HG03175 (cell line): Measurements from ENCODE around the gene C2orf92.

Source experiments
- ATAC-seq: cut with Tn5 transposase; IDR thresholded peaks from one replicate; pipeline ENCODE4 v1.9.1; 2021; ENCODE audit warnings: mild to moderate bottlenecking, moderate library complexity; ENCODE audit not compliant: unreplicated experiment

Gene C2orf92

DNA sequence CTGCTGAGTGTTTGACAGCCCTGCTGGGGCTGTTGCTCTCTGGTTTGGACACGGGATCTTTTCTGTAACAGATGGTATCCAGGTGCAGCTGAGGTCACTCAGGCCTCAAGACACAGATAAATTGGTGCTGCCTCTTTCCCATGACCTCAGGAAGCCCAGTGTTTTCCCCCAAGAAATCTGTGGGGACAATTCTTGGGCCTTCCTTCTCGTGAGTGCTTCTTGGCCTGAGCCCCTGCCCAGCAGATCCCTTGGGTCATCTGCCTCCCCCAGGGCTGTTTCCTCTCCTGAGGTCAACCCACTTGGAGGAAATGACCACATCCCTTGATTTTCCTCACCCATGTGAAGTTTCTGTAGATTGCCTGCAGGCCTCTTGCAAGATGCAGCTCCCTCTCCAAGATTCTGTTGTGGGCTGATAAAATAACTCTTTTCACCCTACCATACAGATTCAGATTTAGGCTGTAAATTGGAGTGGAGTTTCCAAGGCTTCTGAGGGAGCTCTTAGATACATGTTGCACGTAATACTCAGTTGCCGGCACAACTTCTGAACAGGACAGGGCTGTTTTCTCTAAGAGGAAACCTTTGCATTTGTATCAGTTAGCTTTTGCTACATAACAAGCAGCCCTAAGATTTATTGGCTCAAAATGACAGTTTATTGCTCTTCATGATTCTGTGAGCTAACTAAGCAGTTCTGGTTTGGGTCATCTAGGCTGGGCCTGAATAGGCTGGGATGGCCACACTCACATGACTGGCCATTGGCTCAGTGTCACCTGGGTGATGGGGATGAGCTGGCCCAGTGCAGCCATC is 57.0 kb downstream of the C2orf92 start:
- ATAC-seq, result no peak

DNA sequence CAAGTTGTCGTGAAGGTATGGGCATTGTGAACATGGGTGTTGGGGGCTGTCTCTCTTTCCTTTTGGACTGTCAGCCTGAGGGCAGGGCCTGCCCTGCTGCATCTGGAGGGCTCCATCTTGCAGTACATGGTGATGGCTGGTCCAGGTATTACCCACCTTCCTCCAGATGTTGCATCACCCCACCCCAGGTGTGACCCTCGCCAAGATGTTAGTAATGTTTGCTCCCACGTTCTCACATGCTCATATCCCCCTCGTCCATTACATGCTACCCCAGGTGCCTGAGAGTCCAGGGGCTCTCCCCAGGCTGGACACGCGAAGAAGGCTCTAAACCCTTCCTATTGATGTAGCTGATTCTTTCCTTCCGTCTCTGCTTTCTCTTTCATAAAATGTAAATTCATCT is 57.8 kb downstream of the C2orf92 start:
- ATAC-seq, result no peak

DNA sequence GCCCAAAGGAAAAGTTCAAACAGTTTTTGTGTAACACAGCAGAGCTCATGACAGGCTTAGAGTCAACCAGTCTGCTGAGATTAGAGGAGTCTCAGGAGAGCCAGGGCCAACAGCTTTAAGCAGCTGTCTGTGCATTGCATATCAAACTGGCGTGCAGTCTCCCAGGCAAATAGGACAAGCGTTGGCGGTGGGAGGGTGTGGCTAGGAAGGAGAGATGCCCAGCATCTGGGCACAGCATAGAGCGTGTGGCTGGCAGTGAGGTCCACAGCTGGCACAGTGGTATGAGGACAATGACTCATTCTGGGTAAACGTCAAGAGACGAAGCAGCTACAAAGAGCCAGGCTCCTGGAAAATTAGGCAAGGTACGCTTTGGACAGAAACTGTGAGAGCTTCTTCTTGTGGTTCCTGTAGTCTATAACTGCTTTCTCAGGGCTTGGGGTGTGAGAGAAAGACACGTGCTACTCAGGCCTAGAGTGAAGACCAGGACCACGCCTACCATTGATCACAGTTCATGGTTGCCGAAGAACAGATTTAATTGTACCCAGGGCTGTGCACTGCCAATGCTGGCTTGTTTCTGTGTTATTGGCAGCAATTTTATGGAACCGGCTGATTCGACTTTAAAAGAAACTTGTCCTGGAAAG is 58.7 kb downstream of the C2orf92 start:
- ATAC-seq, result no peak

DNA sequence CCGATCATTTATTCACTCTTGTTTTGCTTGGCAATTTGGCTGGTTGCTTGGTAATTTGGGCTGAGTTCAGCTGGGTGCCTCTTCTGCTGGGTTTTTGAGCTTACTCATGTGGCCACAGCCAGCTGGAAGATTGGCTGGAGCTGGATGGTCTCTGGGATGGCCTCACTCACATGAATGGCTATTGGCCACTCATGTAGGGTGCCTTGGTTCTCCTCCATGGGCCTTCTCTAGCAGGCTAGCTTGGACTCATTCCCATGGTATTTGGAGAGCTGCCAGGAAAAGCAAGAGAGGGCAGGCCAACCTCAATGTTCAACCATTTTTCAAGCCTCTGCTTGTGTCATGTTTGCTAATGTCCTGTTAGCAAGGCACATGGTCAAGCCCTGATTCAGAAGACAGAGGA is 60.7 kb downstream of the C2orf92 start:
- no peak for ATAC-seq

DNA sequence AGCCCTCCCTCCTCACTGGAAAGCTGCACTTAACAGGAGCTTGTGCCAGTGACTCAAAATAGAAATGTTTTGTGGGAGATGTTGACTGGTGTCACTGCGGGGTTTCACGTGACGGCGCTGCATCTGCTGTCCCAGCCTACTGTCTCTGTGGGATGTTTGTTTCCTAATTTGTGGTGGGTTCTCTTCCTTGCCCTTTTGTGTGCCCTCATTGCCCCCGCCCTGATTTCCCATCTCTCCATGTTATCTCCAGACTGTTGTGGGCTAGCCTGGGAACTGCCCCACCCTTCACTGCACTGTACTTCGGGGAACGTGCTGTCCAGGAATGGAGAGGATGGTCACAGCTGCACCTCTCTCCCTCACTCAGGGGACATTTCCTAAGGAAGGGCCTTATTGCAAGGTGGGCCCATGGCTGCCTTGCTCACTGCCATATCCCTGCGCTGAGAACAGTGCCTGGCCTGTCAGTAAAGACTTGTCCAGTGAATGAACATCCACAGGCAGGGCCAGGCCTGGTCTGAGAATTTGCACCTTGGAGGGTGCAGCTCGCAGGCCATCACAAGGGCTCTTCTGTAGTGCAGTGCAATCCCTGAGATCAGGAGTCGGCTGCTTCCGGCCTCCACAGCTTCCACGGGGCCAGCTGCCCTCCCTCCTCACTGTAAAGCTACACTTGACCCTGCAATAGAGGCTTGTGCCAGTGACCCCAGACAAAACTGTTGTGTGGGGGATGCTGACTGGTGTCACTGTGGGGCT is 61.9 kb downstream of the C2orf92 start:
- ATAC-seq, result no peak

DNA sequence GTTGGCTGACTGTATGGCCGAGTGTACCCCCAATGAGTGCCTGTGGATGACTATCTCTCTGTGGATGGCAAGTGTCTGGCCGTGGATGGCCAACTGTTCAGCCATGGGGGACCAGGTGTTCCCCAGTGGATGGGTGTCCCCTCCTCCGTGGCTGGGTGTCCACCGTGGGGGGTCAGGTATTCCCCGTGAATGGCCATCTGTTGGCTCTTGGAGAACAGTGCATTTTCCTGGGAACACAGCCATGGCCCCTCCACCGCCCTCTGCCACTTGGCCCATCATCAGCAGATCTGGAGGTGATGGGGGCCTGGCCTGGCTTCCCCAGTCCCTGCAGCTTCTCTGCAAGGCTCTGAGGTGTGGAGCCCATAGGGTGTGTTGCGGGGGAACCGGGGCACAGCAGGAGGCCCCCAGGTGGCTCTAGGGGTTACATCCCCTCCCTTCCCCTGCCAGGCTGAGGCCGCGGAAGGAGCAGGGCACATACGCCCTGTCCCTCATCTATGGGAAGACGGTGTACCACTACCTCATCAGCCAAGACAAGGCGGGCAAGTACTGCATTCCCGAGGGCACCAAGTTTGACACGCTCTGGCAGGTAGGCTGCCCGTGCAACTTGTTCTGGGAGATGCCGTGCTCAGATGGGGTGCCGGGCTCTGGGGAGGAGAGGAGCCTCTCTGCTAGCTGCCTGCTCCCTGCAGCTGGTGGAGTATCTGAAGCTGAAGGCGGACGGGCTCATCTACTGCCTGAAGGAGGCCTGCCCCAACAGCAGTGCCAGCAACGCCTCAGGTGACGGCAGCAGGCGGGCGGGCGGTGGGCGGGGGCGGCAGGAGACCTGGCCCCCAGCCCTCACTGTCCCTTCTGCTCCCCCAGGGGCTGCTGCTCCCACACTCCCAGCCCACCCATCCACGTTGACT is 63.2 kb downstream of the C2orf92 start:
- no peak for ATAC-seq

DNA sequence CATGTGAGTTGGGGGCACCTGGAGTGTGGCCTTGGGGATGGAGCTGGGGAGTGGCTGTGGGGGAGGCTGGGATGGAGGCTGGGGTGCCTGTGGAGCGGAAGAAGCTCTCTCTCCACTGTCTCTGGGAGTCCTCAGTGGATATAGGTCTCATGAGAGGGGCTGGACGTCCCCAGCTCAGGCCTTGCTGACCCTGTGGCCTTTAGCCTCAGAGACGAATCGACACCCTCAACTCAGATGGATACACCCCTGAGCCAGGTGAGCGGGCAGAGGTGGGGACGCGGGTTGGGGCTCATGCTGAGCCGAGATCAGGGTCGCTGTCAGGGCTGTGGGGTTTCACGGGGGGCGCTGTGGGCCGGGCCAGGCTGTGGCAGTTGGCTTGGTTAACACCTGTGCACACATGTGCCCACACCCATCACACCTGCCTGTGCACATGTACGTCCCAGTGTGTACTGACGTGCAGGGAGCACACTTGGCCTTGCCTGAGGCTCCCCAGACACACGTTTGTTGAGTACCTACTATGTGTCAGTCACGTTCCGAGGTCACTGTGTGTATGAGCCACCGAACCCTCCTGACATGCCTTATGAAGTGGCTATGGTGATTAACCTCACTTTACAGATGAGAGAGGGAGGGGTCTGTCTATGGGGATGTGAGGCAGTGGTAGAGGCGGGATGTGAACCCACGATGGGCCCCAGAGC is 64.0 kb downstream of the C2orf92 start:
- no peak for ATAC-seq

DNA sequence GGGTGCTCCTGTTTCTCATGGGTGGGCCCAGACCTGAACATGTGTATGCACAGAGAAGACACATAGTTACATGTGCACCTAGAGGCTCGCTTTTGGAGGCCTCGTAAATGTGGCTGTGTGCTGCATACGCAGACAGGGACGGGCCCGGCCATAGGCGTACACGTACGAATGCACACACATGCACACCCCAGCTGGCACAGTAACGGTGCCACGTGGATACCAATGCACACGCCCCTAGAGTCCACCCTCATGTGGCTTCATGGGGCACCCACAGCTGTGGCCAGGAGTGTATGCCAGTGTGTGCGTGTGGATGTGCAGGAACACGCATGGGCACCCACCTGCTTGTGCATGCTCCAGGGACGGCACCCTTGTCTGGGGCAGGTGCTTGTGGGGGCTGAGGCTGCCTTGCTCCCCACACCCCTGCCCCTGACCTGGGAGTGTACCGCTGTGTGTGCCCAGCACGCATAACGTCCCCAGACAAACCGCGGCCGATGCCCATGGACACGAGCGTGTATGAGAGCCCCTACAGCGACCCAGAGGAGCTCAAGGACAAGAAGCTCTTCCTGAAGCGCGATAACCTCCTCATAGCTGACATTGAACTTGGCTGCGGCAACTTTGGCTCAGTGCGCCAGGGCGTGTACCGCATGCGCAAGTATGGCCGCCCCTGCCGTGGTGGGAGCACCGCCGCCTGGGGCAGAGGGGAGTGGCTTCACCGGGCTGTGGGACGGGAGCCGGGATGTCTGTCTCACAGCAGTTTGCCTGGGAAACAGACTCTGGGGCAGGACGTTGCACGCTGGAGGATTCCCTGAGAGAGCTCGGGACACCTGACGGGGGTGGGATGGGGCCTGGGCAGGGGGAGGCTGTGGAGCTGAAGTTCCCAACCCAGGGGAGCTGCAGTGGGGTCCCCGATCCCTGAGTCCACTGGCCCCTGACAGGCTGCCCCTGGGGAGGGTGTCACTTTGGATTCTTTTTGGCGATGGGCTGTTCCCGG is 64.8 kb downstream of the C2orf92 start:
- no peak for ATAC-seq

DNA sequence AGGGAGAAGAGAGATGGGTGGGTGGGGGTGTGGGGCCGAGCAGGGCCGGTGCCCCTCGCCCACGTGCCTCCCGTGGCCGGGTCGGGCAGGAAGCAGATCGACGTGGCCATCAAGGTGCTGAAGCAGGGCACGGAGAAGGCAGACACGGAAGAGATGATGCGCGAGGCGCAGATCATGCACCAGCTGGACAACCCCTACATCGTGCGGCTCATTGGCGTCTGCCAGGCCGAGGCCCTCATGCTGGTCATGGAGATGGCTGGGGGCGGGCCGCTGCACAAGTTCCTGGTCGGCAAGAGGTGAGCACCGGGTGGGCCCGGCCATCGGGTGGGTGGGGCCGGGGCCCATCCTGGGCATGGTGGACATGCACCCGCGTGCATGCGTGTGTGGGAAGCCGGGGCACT is 65.6 kb downstream of the C2orf92 start:
- ATAC-seq, result no peak

DNA sequence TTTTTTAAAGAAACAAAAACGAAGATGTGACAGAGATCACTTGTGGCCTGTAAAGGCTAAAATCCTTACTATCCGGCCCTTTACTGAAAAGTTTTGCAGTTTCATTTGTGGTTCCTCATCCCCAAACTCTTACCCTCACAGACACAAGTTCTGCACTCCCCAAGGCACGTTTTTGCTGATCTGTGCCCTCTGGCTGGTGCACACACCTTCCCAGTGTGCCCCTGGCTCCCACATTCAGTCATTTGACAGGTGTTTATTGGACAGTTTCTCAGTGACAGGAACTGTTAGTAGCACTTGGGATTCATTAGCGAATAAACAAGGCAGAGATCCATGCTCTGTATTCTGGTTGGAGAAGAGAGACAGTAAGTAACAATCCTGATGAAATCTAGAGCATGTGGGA is 66.7 kb downstream of the C2orf92 start:
- ATAC-seq, result no peak

DNA sequence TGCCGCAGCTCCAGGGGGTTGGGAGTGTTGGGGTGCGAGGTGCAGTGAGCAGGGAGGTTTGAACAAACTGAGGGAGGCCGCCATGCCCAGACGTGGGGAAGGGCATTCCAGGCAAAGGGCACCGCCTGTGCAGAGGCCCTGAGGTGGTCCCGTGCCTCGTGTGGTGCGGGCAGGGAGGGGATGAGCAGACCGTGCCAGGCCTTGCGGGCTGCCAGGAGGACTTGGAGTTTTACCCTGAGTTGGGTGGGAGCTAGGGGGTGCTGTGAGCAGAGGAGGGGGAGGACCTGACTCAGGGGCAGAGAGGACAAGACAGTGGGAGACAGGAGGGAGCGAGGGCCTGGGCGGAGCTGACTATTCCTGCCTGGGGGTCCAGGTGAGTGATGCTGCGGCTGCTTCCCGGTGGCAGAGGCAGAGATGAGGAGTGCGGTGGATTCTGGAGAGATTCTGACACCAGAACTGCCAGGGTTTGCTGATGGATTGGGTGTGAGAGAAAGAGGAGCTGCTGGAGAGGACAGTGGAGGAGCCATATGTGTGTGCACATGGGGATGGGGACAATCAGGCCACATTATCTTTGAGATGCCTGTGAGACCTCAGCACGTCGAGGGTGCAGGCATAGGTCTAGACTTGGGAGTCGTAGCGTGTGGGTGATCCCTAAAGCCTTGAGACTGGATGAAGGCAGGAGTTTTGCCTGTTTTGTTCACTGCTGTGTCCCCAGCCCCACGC is 67.3 kb downstream of the C2orf92 start:
- ATAC-seq, result no peak

DNA sequence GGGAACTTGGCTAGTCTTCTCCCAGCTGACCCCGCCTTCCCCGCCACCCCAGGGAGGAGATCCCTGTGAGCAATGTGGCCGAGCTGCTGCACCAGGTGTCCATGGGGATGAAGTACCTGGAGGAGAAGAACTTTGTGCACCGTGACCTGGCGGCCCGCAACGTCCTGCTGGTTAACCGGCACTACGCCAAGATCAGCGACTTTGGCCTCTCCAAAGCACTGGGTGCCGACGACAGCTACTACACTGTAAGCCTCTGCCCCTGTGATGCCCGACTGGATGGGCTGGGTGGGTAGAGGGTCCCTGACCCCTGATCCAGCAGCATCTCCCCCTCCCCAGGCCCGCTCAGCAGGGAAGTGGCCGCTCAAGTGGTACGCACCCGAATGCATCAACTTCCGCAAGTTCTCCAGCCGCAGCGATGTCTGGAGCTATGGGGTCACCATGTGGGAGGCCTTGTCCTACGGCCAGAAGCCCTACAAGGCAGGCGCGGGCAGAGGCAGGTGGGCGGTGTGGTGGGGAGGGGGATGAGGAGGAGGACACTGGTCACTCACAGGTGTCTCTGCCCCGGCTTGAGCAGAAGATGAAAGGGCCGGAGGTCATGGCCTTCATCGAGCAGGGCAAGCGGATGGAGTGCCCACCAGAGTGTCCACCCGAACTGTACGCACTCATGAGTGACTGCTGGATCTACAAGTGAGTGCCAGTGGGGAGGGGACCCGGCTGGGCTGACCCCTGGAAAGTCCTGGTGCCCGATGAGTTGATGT is 68.1 kb downstream of the C2orf92 start:
- no peak for ATAC-seq

DNA sequence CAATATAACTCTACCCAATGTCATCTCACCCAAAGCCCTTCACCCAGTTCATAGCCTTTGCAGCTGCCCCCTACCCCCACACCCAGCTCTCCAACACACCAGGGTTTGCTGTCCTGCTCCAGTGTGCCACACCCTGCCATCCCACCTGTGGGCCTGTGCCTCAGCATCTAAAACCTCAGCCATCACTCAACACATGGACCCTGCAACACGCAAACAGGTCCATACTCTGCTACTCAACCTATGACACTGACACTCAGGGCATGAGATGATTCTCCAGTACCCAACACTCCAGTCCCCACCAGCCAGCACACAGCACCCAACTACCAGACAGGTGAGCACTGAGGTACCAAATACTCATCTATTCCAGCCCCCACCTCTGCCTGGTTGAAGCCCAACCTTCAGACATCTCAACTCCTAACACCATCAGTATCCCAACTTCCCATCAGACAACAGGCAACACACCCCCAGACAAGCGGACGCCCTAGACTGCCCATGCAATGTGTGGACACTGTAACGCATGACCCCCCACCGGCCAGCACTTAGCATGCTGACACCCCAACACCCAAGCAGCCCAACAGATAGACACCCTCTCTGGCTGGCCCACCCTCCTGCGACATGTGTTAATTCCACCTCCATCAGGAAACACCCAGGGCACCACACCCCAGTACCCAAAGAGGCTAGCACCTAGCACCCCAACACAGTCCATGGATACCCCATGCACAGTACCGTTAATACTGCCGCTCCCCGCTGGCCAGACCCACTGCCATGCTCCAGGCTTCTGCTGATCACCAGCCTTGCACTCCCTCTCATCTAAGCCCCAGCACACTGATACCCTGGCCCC is 68.9 kb downstream of the C2orf92 start:
- no peak for ATAC-seq

DNA sequence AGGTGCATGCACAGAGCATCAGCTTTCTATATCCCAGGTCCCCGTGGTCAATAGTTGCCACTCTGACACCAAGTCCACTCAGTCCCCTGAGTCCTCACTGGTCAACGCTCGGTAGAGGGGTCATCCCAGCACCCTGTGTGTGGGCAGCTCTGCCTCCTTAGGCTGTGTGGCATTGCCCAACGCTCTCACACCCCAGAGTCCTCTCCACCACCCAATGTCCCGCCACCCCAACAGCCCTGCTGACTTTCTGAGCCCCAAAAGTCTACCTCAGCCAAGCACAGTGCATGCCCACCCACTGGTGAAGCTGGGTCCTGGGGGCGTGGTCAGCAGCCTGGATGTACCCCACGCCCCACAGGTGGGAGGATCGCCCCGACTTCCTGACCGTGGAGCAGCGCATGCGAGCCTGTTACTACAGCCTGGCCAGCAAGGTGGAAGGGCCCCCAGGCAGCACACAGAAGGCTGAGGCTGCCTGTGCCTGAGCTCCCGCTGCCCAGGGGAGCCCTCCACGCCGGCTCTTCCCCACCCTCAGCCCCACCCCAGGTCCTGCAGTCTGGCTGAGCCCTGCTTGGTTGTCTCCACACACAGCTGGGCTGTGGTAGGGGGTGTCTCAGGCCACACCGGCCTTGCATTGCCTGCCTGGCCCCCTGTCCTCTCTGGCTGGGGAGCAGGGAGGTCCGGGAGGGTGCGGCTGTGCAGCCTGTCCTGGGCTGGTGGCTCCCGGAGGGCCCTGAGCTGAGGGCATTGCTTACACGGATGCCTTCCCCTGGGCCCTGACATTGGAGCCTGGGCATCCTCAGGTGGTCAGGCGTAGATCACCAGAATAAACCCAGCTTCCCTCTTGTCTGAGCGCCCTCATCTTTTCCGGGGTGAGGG is 69.7 kb downstream of the C2orf92 start:
- ATAC-seq, result no peak

DNA sequence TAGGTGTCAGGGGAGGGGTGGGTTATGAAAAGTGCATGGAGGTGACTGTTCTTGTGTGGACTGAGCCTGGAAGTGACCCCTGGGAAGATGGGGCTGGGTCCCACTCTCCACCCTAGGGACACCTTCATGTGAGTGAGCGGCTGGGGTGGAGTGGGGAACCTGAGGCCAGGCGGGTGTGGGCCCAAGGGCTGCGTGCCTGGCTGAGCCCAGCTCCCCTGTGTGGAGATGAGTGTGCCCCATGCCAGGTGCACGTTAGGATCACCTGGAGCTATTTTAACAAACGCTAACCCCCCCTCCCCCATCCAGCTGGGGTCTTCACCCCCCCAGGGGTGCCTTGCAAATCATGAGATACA is 70.4 kb downstream of the C2orf92 start:
- ATAC-seq, result no peak

DNA sequence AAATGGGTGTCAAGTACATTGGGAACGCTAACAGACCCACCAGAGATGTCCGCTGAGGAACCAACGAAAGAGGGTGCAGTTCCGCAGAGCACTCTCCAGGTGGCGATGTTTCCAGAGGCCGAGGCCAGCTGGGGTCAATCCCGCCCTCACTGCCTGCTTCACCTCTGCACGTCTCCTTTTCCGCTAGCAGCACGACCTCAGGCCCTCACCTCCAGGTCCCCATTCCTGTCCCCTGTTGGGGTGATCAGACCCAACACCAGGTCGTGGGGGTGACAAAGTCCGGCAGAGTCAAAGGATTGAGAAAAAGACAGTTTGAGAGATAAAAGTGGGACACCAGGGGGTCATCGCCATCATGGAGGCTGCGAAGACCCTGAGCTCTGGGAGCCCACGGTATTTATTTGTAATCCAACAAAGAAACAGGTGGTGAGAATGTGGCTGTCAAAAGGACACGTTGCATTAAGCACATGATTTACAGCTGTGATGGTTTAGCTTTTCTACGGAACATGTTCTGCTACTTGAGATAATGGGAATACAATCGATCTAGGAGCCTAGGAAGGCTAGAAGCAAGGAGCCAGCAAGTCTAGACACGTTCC is 71.2 kb downstream of the C2orf92 start:
- ATAC-seq, result no peak
